Right lobe of liver (tissue), 6 donors: ENCODE results near the gene CROT. TPM values are rescaled to one million over a fixed set of nuclear protein-coding genes. Genes with fewer than 3 reads are reported as not detected.

Source experiments
- ATAC-seq, 4 donors: fragments of 200-7000 bp; cut with Tn5 transposase; one replicate each; pipeline ENCODE4 v1.9.1; 2020; ENCODE audit warnings: mild to moderate bottlenecking in 4 of 4, moderate library complexity in 4 of 4
- DNase-seq, 3 donors: peaks; one replicate each; pipeline ENCODE4 v3.0.0-alpha.2; 2020
- H3K27ac ChIP-seq, 3 donors: fragments of 200-600 bp; one replicate each; pipeline ENCODE4 v1.8.0; 2022
- H3K27me3 ChIP-seq, 2 donors: fragments of 200-600 bp; one replicate each; pipeline ENCODE4 v1.8.0; 2022
- H3K36me3 ChIP-seq, 4 donors: fragments of 200-600 bp; sonication (generic) in 1 of 4; one replicate each; pipeline versions ENCODE4 v1.5.1 to v1.8.0; 2017 to 2022; ENCODE audit warnings: control low read depth in 1 of 4
- H3K4me1 ChIP-seq, 4 donors: fragments of 200-600 bp; sonication (generic) in 1 of 4; one replicate each; pipeline versions ENCODE4 v1.5.1 to v1.8.0; 2017 to 2022; ENCODE audit warnings: control low read depth in 1 of 4
- H3K4me3 ChIP-seq, 3 donors: fragments of 200-600 bp; one replicate each; pipeline ENCODE4 v1.8.0; 2022
- H3K9me3 ChIP-seq, 4 donors: fragments of 200-600 bp; sonication (generic) in 1 of 4; one replicate each; pipeline versions ENCODE4 v1.5.1 to v1.8.0; 2017 to 2022; ENCODE audit warnings: control low read depth in 1 of 4
- POLR2A ChIP-seq: fragments of 450-650 bp; IDR thresholded peaks from one replicate; pipeline ENCODE4 v1.6.1; 2017; ENCODE audit warnings: antibody characterized with exemption, mild to moderate bottlenecking
- WGBS: methylation state at CpG from one replicate; pipeline ENCODE4 v1.1.6; 2018; ENCODE audit warnings: low coverage, low lambda C conversion rate; ENCODE audit not compliant: insufficient coverage; ENCODE audit errors: missing lambda C conversion rate; 5-methylcytosine and 5-hydroxymethylcytosine counted together
- intact Hi-C, 2 donors: fragments of 100-400 bp; cut with DNase I; formaldehyde crosslinking; loops; one replicate each; pipeline versions ENCODE4 v1.11.2 to v1.14.1; 2022
- total RNA-seq, 6 experiments: library from RNA; depleted of rRNA in 2 of 6; stranded (reverse); fragments of >200 nt in 2 of 6; fragmentation: NEBNext Ultra II Directional in 3 of 6; extraction: Animal tissue kit (Norgen Biotek cat#: 25700) in 3 of 6; gene quantifications; one replicate each; pipeline versions ENCODE4 v1.1.0 to v1.2.4, GENCODE V29; 2016 to 2023
- TF ChIP-seq, protein P1 (sequence below), 4 donors: fragments of 200-600 bp in 3 of 4; fragments of 450-650 bp in 1 of 4; IDR thresholded peaks; one replicate each; pipeline versions ENCODE4 v1.5.1 to v1.8.0; 2016 to 2022; ENCODE audit warnings: antibody characterized with exemption in 4 of 4, mild to moderate bottlenecking in 2 of 4
- donor health status: DM: no; HTN: yes; CAD: no.
- donor health status: DM: no; HTN: no; CAD: no.
- donor health status: DM: no; HTN: no; CAD: no.
- donor health status: DM: no; HTN: yes; CAD: no.
- donor health status: DM: no; HTN: yes; CAD: no.

CROT gene
- total RNA-seq, 6 experiments from 2014 or later = 11.5 to 24.7 (median 17.3) TPM

DNA sequence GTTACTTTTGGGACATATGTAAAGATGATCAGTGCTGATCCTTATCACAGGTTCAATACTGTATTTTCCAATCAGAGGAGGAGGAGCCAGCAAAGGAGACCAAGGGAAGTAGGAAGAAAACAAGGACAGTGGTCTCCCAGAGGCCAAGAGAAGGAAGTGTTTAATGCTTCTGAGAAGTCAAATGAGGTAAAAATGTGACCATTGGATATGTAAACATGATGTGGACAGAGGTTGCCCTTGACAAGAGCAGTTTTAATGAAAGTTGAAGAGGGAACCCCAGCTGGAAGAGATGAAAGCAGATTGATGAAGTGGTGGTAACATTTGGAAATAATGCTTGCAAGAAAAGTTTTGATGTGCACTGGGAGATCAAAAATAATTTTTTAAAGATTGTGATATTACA lies 18.8 kb downstream of the CROT start:
- H3K27ac ChIP-seq = no peak overlapping the region
- no peaks in the 10 kb centered on the region for H3K27me3 ChIP-seq
- peak; percentile 55 to 81 (median 70) for ATAC-seq
- H3K4me3 ChIP-seq = no peak overlapping the region
- H3K9me3 ChIP-seq = no peaks in the 10 kb centered on the region
- TF ChIP-seq, protein P1, sequence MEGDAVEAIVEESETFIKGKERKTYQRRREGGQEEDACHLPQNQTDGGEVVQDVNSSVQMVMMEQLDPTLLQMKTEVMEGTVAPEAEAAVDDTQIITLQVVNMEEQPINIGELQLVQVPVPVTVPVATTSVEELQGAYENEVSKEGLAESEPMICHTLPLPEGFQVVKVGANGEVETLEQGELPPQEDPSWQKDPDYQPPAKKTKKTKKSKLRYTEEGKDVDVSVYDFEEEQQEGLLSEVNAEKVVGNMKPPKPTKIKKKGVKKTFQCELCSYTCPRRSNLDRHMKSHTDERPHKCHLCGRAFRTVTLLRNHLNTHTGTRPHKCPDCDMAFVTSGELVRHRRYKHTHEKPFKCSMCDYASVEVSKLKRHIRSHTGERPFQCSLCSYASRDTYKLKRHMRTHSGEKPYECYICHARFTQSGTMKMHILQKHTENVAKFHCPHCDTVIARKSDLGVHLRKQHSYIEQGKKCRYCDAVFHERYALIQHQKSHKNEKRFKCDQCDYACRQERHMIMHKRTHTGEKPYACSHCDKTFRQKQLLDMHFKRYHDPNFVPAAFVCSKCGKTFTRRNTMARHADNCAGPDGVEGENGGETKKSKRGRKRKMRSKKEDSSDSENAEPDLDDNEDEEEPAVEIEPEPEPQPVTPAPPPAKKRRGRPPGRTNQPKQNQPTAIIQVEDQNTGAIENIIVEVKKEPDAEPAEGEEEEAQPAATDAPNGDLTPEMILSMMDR (IDR thresholded peaks at IDR 0.05) = no peak
- TF ChIP-seq POLR2A = no peak
- DNase-seq = no peak
- H3K4me1 ChIP-seq = peaks cover 0 to 17% (median 0%) of the 10 kb centered on the region in 4 donors
- peaks cover 0 to 3% (median 1%) of the 10 kb centered on the region in 4 donors for H3K36me3 ChIP-seq
- intact Hi-C loops = no loop called here

DNA sequence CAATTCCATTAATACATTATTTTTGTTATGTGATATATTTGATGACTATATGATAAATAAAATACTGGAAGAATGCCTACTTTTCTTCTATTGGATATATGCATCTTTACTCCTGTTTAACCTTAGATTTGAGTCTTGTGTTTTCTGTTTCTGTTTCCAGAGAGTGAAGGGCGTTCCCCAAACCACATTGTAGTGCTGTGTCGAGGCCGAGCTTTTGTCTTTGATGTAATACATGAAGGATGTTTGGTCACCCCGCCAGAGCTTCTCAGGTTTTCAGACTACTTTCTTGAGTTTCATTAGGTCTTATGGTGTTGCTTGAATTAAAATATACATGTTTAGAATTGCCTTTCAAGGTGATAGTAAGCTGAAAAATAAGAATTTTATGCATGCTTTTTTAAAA lies 23.8 kb downstream of the CROT start:
- H3K4me1 ChIP-seq = peaks cover 0 to 6% (median 0%) of the 10 kb centered on the region in 4 donors
- no peak overlapping the region for H3K4me3 ChIP-seq
- intact Hi-C loops = no loop called here
- no peak overlapping the region for H3K27ac ChIP-seq
- no peaks in the 10 kb centered on the region for H3K9me3 ChIP-seq
- DNase-seq (no peak), ATAC-seq (no peak)
- TF ChIP-seq, protein P1 (IDR thresholded peaks at IDR 0.05) = no peak
- TF ChIP-seq POLR2A = no peak
- H3K27me3 ChIP-seq = no peaks in the 10 kb centered on the region
- 94% methylated on average over 4 of the region's 4 CpGs for WGBS
- H3K36me3 ChIP-seq = no peaks in the 10 kb centered on the region

DNA sequence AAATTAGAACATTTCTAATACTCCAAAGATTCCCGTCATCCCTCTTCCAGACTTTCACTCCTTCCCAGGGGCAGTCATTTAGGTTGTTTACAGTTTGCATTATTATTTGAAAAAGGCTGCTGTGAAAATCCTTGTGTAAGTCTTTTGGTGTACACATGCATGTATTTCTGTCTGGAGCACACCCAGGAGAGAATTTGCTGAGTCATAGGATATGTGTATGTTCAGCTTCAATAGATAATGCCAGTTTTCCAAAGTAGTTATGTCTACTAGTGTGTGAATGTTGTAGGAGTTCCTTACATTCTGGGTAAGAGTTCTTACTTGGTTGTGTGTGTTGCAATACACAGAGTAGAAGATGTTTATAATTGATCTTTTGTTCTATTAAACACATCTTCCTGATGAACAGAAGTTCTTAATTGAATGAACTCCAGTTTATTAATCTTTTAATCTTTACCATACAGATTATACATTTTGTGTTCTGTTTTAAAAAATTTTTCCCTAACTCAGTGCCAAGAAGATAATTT lies 25.3 kb downstream of the CROT start:
- TF ChIP-seq, protein P1 (IDR thresholded peaks at IDR 0.05) = no peak
- no peak for TF ChIP-seq POLR2A
- intact Hi-C loops = no loop called here
- WGBS = 92% methylated on average over 1 of the region's 1 CpG
- no peak for DNase-seq
- Histone ChIP-seq H3K4me3 (no peak overlapping the region), H3K4me1 (no peaks in the 10 kb centered on the region), H3K36me3 (no peaks in the 10 kb centered on the region), H3K27me3 (no peaks in the 10 kb centered on the region), H3K9me3 (no peaks in the 10 kb centered on the region), H3K27ac (no peak overlapping the region)
- peak in 2 of 4 donors; percentile 26 to 50 for ATAC-seq

DNA sequence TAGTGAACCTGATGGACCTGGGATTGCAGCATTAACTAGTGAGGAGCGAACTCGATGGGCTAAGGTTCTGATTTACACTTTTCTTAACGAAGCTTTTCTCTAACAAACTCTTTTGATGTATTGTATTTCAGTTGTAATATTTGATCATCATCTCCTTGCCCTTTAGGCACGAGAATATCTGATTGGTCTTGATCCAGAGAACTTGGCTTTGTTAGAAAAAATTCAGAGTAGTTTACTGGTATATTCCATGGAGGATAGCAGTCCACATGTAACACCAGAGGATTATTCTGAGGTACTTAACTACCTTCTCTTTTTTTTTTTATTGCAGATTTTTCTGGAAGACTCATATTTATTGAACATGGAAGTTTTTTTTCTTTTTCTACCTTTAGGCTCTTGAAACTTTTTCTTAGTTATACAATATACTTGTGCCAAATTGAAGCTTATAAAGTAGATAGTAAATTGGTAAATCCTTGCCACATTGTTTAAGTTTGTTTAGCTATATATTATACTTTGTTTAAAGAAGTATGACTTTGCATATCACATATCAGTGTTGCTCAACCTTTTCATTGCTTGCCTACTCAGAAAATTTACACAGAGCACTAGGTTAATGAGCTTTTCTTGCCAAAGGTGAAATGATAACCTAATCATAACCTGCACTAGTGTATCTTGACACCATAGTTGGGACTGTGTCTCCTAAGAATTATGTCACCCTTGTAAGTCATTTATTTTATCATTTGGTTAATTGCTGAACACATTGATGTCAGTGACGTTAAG lies 30.4 kb downstream of the CROT start:
- H3K36me3 ChIP-seq = peaks cover 0 to 8% (median 0%) of the 10 kb centered on the region in 4 donors
- WGBS = 62% methylated on average over 5 of the region's 5 CpGs
- H3K27ac ChIP-seq = no peak overlapping the region
- no peak overlapping the region for H3K4me3 ChIP-seq
- peaks cover 0 to 5% (median 2%) of the 10 kb centered on the region in 4 donors for H3K4me1 ChIP-seq
- TF ChIP-seq POLR2A = no peak
- TF ChIP-seq, protein P1 (IDR thresholded peaks at IDR 0.05) = no peak
- ATAC-seq (peak in 3 of 4 donors; percentile 24 to 49 (median 45)), DNase-seq (no peak)
- intact Hi-C loops = no loop called here
- no peaks in the 10 kb centered on the region for H3K27me3 ChIP-seq
- no peaks in the 10 kb centered on the region for H3K9me3 ChIP-seq
